Measurements from ENCODE around the gene NTRK2.

The NTRK2 gene

DNA sequence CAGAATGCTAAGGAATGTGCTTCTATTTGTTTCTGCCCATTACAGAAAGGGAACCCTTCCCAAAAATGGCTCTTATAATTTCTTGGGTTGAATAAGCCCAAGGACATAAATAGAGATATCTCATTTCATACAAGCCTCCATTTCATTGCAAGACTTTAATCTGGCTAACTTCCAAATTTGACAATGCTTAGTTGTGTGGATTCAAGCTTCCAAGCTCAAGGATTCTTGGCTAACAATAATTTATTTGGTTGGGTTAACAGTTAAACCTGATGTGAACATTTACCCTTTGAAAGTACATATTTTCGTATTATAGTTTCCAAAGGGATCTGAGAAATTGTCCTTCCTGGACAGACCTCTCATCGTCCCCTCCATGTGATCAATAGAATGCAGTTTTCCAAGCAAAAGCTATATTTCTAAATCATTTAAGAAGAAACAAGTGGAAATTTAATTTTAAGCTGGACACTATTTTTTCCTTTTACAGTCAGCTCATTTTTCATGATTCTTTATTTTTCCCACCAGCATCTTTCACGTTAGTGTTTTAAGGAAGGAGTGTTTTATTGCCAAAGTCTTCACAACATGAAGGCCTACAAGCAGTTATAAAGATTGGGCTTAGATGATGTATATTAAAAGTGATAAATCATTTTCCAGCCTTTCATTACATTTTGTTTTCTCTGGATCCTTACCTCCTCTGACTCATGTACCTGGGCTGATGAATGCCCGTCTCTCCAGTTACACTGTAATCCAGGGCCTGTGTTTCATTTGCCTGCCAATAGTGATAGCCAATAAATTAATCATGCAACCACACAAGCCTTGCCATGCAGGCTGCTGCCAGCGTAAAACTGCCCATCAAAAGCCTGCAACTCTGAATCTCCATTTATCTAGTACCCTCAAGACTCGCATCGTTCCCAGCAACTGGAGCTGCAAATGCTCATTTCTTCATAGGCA, 176.7 kb downstream of the NTRK2 start:
- H3K9ac ChIP-seq = no peak overlapping the region
- TF ChIP-seq, protein P1, sequence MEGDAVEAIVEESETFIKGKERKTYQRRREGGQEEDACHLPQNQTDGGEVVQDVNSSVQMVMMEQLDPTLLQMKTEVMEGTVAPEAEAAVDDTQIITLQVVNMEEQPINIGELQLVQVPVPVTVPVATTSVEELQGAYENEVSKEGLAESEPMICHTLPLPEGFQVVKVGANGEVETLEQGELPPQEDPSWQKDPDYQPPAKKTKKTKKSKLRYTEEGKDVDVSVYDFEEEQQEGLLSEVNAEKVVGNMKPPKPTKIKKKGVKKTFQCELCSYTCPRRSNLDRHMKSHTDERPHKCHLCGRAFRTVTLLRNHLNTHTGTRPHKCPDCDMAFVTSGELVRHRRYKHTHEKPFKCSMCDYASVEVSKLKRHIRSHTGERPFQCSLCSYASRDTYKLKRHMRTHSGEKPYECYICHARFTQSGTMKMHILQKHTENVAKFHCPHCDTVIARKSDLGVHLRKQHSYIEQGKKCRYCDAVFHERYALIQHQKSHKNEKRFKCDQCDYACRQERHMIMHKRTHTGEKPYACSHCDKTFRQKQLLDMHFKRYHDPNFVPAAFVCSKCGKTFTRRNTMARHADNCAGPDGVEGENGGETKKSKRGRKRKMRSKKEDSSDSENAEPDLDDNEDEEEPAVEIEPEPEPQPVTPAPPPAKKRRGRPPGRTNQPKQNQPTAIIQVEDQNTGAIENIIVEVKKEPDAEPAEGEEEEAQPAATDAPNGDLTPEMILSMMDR (IDR thresholded peaks at IDR 0.05) = no peak
- no peaks in the 10 kb centered on the region for H3K79me2 ChIP-seq
- H2AFZ ChIP-seq = no peak overlapping the region
- no peak overlapping the region for H3K4me2 ChIP-seq (ENCODE audit: low read length)
- H3K4me3 ChIP-seq (ENCODE audit: low read depth, low read length) = no peak overlapping the region
- H3K4me1 ChIP-seq = no peaks in the 10 kb centered on the region
- no peak overlapping the region for H3K27ac ChIP-seq
- H3K27me3 ChIP-seq (ENCODE audit: control insufficient read depth, insufficient read depth, low read length) = no peaks in the 10 kb centered on the region
- H3K9me3 ChIP-seq (ENCODE audit: control insufficient read depth, low read length) = no peaks in the 10 kb centered on the region
- no peaks in the 10 kb centered on the region for H3K36me3 ChIP-seq (ENCODE audit: control insufficient read depth, insufficient read depth, low read length)

DNA sequence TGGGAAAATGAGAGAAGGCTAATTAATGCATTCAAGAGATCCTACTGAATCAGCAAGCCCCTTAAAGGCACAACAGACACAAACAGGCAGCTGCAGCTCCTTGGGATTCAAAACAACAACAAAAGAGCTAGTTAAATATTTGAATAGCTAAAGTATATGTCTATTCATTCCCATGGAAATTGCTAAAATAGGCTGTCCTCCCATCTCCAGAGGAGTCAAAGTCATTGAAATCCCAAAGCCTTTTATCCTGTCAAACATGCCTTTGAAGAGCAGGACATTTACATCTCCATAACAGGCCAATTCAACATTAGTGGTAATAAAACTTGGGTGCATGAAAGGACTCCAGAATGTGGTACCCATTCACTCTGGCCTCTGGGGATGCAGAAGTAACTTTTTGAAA, 177.4 kb downstream of the NTRK2 start:
- Histone ChIP-seq H3K4me3 (ENCODE audit: low read depth, low read length) (no peak overlapping the region), H3K79me2 (no peaks in the 10 kb centered on the region), H3K27ac (no peak overlapping the region), H3K4me1 (no peaks in the 10 kb centered on the region), H3K36me3 (ENCODE audit: control insufficient read depth, insufficient read depth, low read length) (no peaks in the 10 kb centered on the region), H3K4me2 (ENCODE audit: low read length) (no peak overlapping the region), H3K9ac (no peak overlapping the region), H3K9me3 (ENCODE audit: control insufficient read depth, low read length) (no peaks in the 10 kb centered on the region), H2AFZ (no peak overlapping the region), H3K27me3 (ENCODE audit: control insufficient read depth, insufficient read depth, low read length) (no peaks in the 10 kb centered on the region)
- TF ChIP-seq, protein P1 (IDR thresholded peaks at IDR 0.05) = no peak

DNA sequence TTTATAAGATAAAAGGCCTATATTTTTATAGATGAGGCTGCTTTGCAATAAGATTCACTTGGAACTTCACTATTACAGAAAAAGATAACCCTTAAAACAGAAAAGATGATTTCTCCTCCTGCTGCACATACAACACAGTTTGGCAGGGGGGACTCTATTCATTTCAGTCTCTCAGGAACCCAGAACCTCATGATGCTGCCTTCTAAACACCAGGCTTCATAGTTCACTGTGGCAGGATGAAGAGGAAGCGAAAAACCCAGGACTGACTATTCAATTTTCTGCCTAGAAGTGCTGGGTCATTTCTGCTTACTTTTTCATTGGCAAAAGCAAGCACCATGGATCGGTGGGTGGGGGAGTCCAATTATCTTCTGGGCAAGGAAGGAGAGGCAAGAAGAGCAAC, 179.5 kb downstream of the NTRK2 start:
- TF ChIP-seq, protein P1 (IDR thresholded peaks at IDR 0.05) = no peak
- H3K27me3 ChIP-seq (ENCODE audit: control insufficient read depth, insufficient read depth, low read length) = no peaks in the 10 kb centered on the region
- H3K4me1 ChIP-seq = no peaks in the 10 kb centered on the region
- H3K4me3 ChIP-seq (ENCODE audit: low read depth, low read length) = no peak overlapping the region
- no peak overlapping the region for H3K27ac ChIP-seq
- H3K4me2 ChIP-seq (ENCODE audit: low read length) = no peak overlapping the region
- H2AFZ ChIP-seq = no peak overlapping the region
- H3K36me3 ChIP-seq (ENCODE audit: control insufficient read depth, insufficient read depth, low read length) = no peaks in the 10 kb centered on the region
- no peaks in the 10 kb centered on the region for H3K9me3 ChIP-seq (ENCODE audit: control insufficient read depth, low read length)
- H3K9ac ChIP-seq = no peak overlapping the region
- H3K79me2 ChIP-seq = no peaks in the 10 kb centered on the region

DNA sequence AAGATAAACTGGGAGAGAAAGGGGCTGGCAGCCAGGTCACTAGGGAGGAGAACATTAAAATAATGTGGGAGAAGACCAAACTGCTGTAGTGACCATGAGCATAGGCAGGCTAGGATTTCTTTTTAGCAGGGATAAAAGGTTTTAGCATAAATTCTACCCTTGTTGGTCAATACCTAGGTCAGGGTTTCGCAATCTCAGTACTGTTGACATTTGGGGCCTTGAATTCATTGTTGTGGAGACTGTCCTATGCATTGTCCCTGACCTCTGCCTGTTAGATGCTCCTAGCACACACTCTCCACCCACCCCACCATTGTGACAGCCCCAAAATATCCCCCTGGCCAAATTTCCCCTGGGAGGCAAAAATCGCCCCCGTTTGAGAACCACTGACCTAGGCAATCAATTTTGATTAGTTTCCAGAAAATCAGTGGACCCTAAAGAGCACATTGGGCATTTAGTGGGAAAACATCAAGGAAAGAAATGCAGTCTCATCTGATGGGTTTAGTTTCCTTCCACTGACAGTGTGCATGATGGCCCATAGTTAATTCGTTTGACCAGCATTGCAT, 181.4 kb downstream of the NTRK2 start:
- Histone ChIP-seq H3K9me3 (ENCODE audit: control insufficient read depth, low read length) (no peaks in the 10 kb centered on the region), H3K9ac (no peak overlapping the region), H3K27me3 (ENCODE audit: control insufficient read depth, insufficient read depth, low read length) (no peaks in the 10 kb centered on the region), H3K4me1 (no peaks in the 10 kb centered on the region), H3K27ac (no peak overlapping the region), H3K36me3 (ENCODE audit: control insufficient read depth, insufficient read depth, low read length) (no peaks in the 10 kb centered on the region), H3K79me2 (no peaks in the 10 kb centered on the region), H2AFZ (no peak overlapping the region), H3K4me3 (ENCODE audit: low read depth, low read length) (no peak overlapping the region), H3K4me2 (ENCODE audit: low read length) (no peak overlapping the region)
- TF ChIP-seq, protein P1 (IDR thresholded peaks at IDR 0.05) = no peak
